Osteoblast (primary cell): ENCODE data around the gene DENND6B. TPM values are rescaled to one million over a fixed set of nuclear protein-coding genes. Genes with fewer than 3 reads are reported as not detected.
A peak's percentile ranks its signal among the peaks of the same experiment; 100 is the strongest.

Experiments used
- DNase-seq: peaks from one replicate; pipeline ENCODE4 v3.0.0; 2011; ENCODE audit warnings: low spot score, mixed read lengths; ENCODE audit not compliant: insufficient read length; ENCODE audit errors: missing footprints
- H2AFZ ChIP-seq: 2 replicates; pipeline ENCODE4 v1.6.0; 2011; ENCODE audit warnings: mild to moderate bottlenecking, low read length
- H3K27ac ChIP-seq: 2 replicates; pipeline ENCODE4 v1.5.1; 2011; ENCODE audit warnings: mild to moderate bottlenecking, low read depth, low read length, moderate library complexity
- H3K27me3 ChIP-seq: 2 replicates; pipeline ENCODE4 v1.6.0; 2012; ENCODE audit warnings: mild to moderate bottlenecking, control low read depth, inconsistent platforms, low read length, moderate library complexity; ENCODE audit not compliant: insufficient read depth
- H3K36me3 ChIP-seq: 2 replicates; pipeline ENCODE4 v1.5.1; 2011; ENCODE audit warnings: mild to moderate bottlenecking, low read length, control low read depth, moderate library complexity; ENCODE audit not compliant: insufficient read depth
- H3K4me1 ChIP-seq: 2 replicates; pipeline ENCODE4 v1.5.1; 2011; ENCODE audit warnings: mild to moderate bottlenecking, low read length, control low read depth, moderate library complexity; ENCODE audit not compliant: insufficient read depth
- H3K4me2 ChIP-seq: 2 replicates; pipeline ENCODE4 v1.6.0; 2011; ENCODE audit warnings: mild to moderate bottlenecking, low read length; ENCODE audit not compliant: insufficient read depth
- H3K4me3 ChIP-seq: fragments of 200-600 bp; sonication (generic); 3 replicates; pipeline ENCODE4 v1.5.1; 2012; ENCODE audit warnings: mild to moderate bottlenecking, low read length, inconsistent platforms; ENCODE audit not compliant: insufficient read depth
- H3K79me2 ChIP-seq: 2 replicates; pipeline ENCODE4 v1.6.0; 2012; ENCODE audit warnings: mild to moderate bottlenecking, low read length, control low read depth, inconsistent platforms; ENCODE audit not compliant: insufficient read depth
- H3K9me3 ChIP-seq: 2 replicates; pipeline ENCODE4 v1.5.1; 2011; ENCODE audit warnings: low read depth, low read length, control low read depth
- H4K20me1 ChIP-seq: 2 replicates; pipeline ENCODE4 v1.6.0; 2012; ENCODE audit warnings: mild to moderate bottlenecking, low read length, control low read depth; ENCODE audit not compliant: insufficient read depth
- CTCF ChIP-seq: IDR thresholded peaks from 2 replicates; pipeline ENCODE4 v1.5.1; 2011; ENCODE audit warnings: mild to moderate bottlenecking, low read depth, low read length, moderate library complexity; ENCODE audit errors: extremely low read depth
- total RNA-seq: library from RNA; depleted of rRNA; stranded (reverse); fragments of >200 nt; gene quantifications from 2 replicates; pipeline ENCODE4 v1.2.3, GENCODE V29; 2012

Gene DENND6B
- total RNA-seq, 1 donor = 6.5 TPM

- no peak for DNase-seq
- Histone ChIP-seq H3K9me3 (no peaks in the 10 kb centered on the region), H3K27me3 (no peaks in the 10 kb centered on the region), H2AFZ (no peak overlapping the region), H3K36me3 (no peaks in the 10 kb centered on the region), H3K4me3 (peak overlapping the region; percentile 10), H3K4me2 (peak overlapping the region; percentile 65), H3K27ac (no peak overlapping the region), H3K4me1 (peaks cover 56% of the 10 kb centered on the region), H4K20me1 (peaks cover 74% of the 10 kb centered on the region), H3K79me2 (peaks cover 98% of the 10 kb centered on the region)
- no peak for TF ChIP-seq CTCF
Observed at GRCh38 chr22:50299785-50300619, 26.8 kb downstream of the DENND6B start.

- Histone ChIP-seq H3K79me2 (peaks cover 99% of the 10 kb centered on the region), H3K4me2 (peak overlapping the region; percentile 65), H3K27ac (no peak overlapping the region), H3K4me3 (no peak overlapping the region), H3K4me1 (peaks cover 53% of the 10 kb centered on the region), H3K9me3 (no peaks in the 10 kb centered on the region), H3K36me3 (peaks cover 3% of the 10 kb centered on the region), H4K20me1 (peaks cover 72% of the 10 kb centered on the region), H2AFZ (no peak overlapping the region), H3K27me3 (no peaks in the 10 kb centered on the region)
- TF ChIP-seq CTCF = no peak
- DNase-seq = no peak
Observed at GRCh38 chr22:50298937-50299784, 27.7 kb downstream of the DENND6B start.

GRCh38 chr22:50298266-50298637, 28.6 kb downstream of the DENND6B start:
- Histone ChIP-seq H3K27me3 (no peaks in the 10 kb centered on the region), H4K20me1 (peaks cover 68% of the 10 kb centered on the region), H3K9me3 (no peaks in the 10 kb centered on the region), H3K36me3 (peaks cover 3% of the 10 kb centered on the region), H3K4me3 (no peak overlapping the region), H3K4me1 (peaks cover 50% of the 10 kb centered on the region), H3K79me2 (peaks cover 98% of the 10 kb centered on the region), H3K27ac (no peak overlapping the region), H2AFZ (no peak overlapping the region), H3K4me2 (no peak overlapping the region)
- DNase-seq = no peak
- no peak for TF ChIP-seq CTCF
